ENCODE measurements around the gene ATP1A3.

The ATP1A3 gene

GRCh38 chr19:42023943-42024260 lies 29.9 kb upstream of the ATP1A3 start:
- H3K18ac ChIP-seq (ENCODE audit: low read depth in 1 of 2, low read length in 2 of 2) = no peak overlapping the region
- H4K8ac ChIP-seq (ENCODE audit: low read length) = no peak overlapping the region
- no peak overlapping the region for H3K4me3 ChIP-seq (ENCODE audit: insufficient read depth in 1 of 2, low read depth in 1 of 2, low read length in 2 of 2)
- H2AFZ ChIP-seq (ENCODE audit: low read depth, low read length) = no peak overlapping the region
- H4K91ac ChIP-seq (ENCODE audit: low read length) = peak overlapping the region; percentile 32
- no peaks in the 10 kb centered on the region for H3K36me3 ChIP-seq (ENCODE audit: control insufficient read depth in 1 of 2, insufficient read depth in 2 of 2, low read depth in 1 of 2, low read length in 2 of 2)
- H3K79me1 ChIP-seq (replicated peaks; ENCODE audit: low read length, poor library complexity, severe bottlenecking) = no peaks in the 10 kb centered on the region
- H2AK5ac ChIP-seq (ENCODE audit: low read length, severe bottlenecking) = no peak overlapping the region
- no peak overlapping the region for H3K14ac ChIP-seq (ENCODE audit: low read length in 2 of 2)
- WGBS = 73% methylated on average over 4 of the region's 4 CpGs
- H2BK12ac ChIP-seq (ENCODE audit: low read length in 2 of 2) = no peak overlapping the region
- H2BK120ac ChIP-seq (ENCODE audit: low read depth, low read length) = no peak overlapping the region
- H3K9ac ChIP-seq (ENCODE audit: low read length) = no peak overlapping the region
- H3K27me3 ChIP-seq (ENCODE audit: control insufficient read depth in 1 of 2, insufficient read depth in 1 of 2, low read length in 2 of 2) = peaks cover 42 to 58% of the 10 kb centered on the region in 2 experiments
- no peak overlapping the region for H3K4ac ChIP-seq (ENCODE audit: low read depth in 1 of 2, low read length in 2 of 2)
- no peak overlapping the region for H2BK15ac ChIP-seq (ENCODE audit: low read depth, poor library complexity, severe bottlenecking)
- H3K23ac ChIP-seq (ENCODE audit: low read length in 2 of 2) = no peak overlapping the region
- H2BK5ac ChIP-seq (ENCODE audit: low read depth, low read length, poor library complexity, severe bottlenecking) = no peak overlapping the region
- H3K27ac ChIP-seq (ENCODE audit: low read length, poor library complexity, severe bottlenecking) = no peak overlapping the region
- no peaks in the 10 kb centered on the region for H3K4me1 ChIP-seq (ENCODE audit: control insufficient read depth, insufficient read depth, low read depth, low read length)
- H3K9me3 ChIP-seq (ENCODE audit: control insufficient read depth, low read length) = no peaks in the 10 kb centered on the region
- H3K4me2 ChIP-seq (ENCODE audit: low read length, poor library complexity, severe bottlenecking) = no peak overlapping the region
- no peak for DNase-seq

GRCh38 chr19:42023121-42023942 lies 29.3 kb upstream of the ATP1A3 start:
- Histone ChIP-seq H3K4me1 (ENCODE audit: control insufficient read depth, insufficient read depth, low read depth, low read length) (no peaks in the 10 kb centered on the region), H3K4me2 (ENCODE audit: low read length, poor library complexity, severe bottlenecking) (no peak overlapping the region), H2BK5ac (ENCODE audit: low read depth, low read length, poor library complexity, severe bottlenecking) (no peak overlapping the region), H3K14ac (ENCODE audit: low read length in 2 of 2) (peak overlapping the region in 1 of 2 experiments; percentile 21), H3K9me3 (ENCODE audit: control insufficient read depth, low read length) (no peaks in the 10 kb centered on the region), H2AK5ac (ENCODE audit: low read length, severe bottlenecking) (no peak overlapping the region), H2AFZ (ENCODE audit: low read depth, low read length) (no peak overlapping the region), H3K79me1 (replicated peaks; ENCODE audit: low read length, poor library complexity, severe bottlenecking) (no peaks in the 10 kb centered on the region), H3K36me3 (ENCODE audit: control insufficient read depth in 1 of 2, insufficient read depth in 2 of 2, low read depth in 1 of 2, low read length in 2 of 2) (no peaks in the 10 kb centered on the region), H2BK120ac (ENCODE audit: low read depth, low read length) (no peak overlapping the region), H3K18ac (ENCODE audit: low read depth in 1 of 2, low read length in 2 of 2) (no peak overlapping the region), H3K9ac (ENCODE audit: low read length) (no peak overlapping the region), H4K8ac (ENCODE audit: low read length) (no peak overlapping the region), H3K27me3 (ENCODE audit: control insufficient read depth in 1 of 2, insufficient read depth in 1 of 2, low read length in 2 of 2) (peaks cover 37 to 53% of the 10 kb centered on the region in 2 experiments), H2BK12ac (ENCODE audit: low read length in 2 of 2) (no peak overlapping the region), H3K4me3 (ENCODE audit: insufficient read depth in 1 of 2, low read depth in 1 of 2, low read length in 2 of 2) (no peak overlapping the region), H2BK15ac (ENCODE audit: low read depth, poor library complexity, severe bottlenecking) (no peak overlapping the region), H3K4ac (ENCODE audit: low read depth in 1 of 2, low read length in 2 of 2) (no peak overlapping the region), H4K91ac (ENCODE audit: low read length) (peak overlapping the region; percentile 32), H3K27ac (ENCODE audit: low read length, poor library complexity, severe bottlenecking) (no peak overlapping the region), H3K23ac (ENCODE audit: low read length in 2 of 2) (no peak overlapping the region)
- no peak for DNase-seq
- WGBS = 64% methylated on average over 17 of the region's 17 CpGs

- Histone ChIP-seq H3K14ac (ENCODE audit: low read length in 2 of 2) (no peak overlapping the region), H2BK12ac (ENCODE audit: low read length in 2 of 2) (no peak overlapping the region), H3K18ac (ENCODE audit: low read depth in 1 of 2, low read length in 2 of 2) (no peak overlapping the region), H2BK5ac (ENCODE audit: low read depth, low read length, poor library complexity, severe bottlenecking) (no peak overlapping the region), H3K4me3 (ENCODE audit: insufficient read depth in 1 of 2, low read depth in 1 of 2, low read length in 2 of 2) (no peak overlapping the region), H3K9me3 (ENCODE audit: control insufficient read depth, low read length) (no peaks in the 10 kb centered on the region), H3K4me2 (ENCODE audit: low read length, poor library complexity, severe bottlenecking) (no peak overlapping the region), H3K79me1 (replicated peaks; ENCODE audit: low read length, poor library complexity, severe bottlenecking) (no peaks in the 10 kb centered on the region), H3K23ac (ENCODE audit: low read length in 2 of 2) (no peak overlapping the region), H2BK15ac (ENCODE audit: low read depth, poor library complexity, severe bottlenecking) (no peak overlapping the region), H2BK120ac (ENCODE audit: low read depth, low read length) (no peak overlapping the region), H3K27ac (ENCODE audit: low read length, poor library complexity, severe bottlenecking) (no peak overlapping the region), H2AFZ (ENCODE audit: low read depth, low read length) (no peak overlapping the region), H3K9ac (ENCODE audit: low read length) (no peak overlapping the region), H3K27me3 (ENCODE audit: control insufficient read depth in 1 of 2, insufficient read depth in 1 of 2, low read length in 2 of 2) (peaks cover 34 to 46% of the 10 kb centered on the region in 2 experiments), H3K4me1 (ENCODE audit: control insufficient read depth, insufficient read depth, low read depth, low read length) (no peaks in the 10 kb centered on the region), H4K8ac (ENCODE audit: low read length) (no peak overlapping the region), H3K4ac (ENCODE audit: low read depth in 1 of 2, low read length in 2 of 2) (no peak overlapping the region), H4K91ac (ENCODE audit: low read length) (no peak overlapping the region), H3K36me3 (ENCODE audit: control insufficient read depth in 1 of 2, insufficient read depth in 2 of 2, low read depth in 1 of 2, low read length in 2 of 2) (no peaks in the 10 kb centered on the region), H2AK5ac (ENCODE audit: low read length, severe bottlenecking) (no peak overlapping the region)
- DNase-seq = no peak
- WGBS = 68% methylated on average over 5 of the region's 5 CpGs
These were observed 28.6 kb upstream of the ATP1A3 start for GRCh38 chr19:42022616-42023015.

- no peak overlapping the region for H2BK5ac ChIP-seq (ENCODE audit: low read depth, low read length, poor library complexity, severe bottlenecking)
- 87% methylated on average over 15 of the region's 15 CpGs for WGBS
- H3K9me3 ChIP-seq (ENCODE audit: control insufficient read depth, low read length) = no peaks in the 10 kb centered on the region
- H3K79me1 ChIP-seq (replicated peaks; ENCODE audit: low read length, poor library complexity, severe bottlenecking) = no peaks in the 10 kb centered on the region
- peaks cover 27 to 36% of the 10 kb centered on the region in 2 experiments for H3K27me3 ChIP-seq (ENCODE audit: control insufficient read depth in 1 of 2, insufficient read depth in 1 of 2, low read length in 2 of 2)
- H3K4ac ChIP-seq (ENCODE audit: low read depth in 1 of 2, low read length in 2 of 2) = no peak overlapping the region
- no peaks in the 10 kb centered on the region for H3K4me1 ChIP-seq (ENCODE audit: control insufficient read depth, insufficient read depth, low read depth, low read length)
- H3K9ac ChIP-seq (ENCODE audit: low read length) = no peak overlapping the region
- no peak overlapping the region for H3K14ac ChIP-seq (ENCODE audit: low read length in 2 of 2)
- DNase-seq = no peak
- H3K4me3 ChIP-seq (ENCODE audit: insufficient read depth in 1 of 2, low read depth in 1 of 2, low read length in 2 of 2) = no peak overlapping the region
- H3K18ac ChIP-seq (ENCODE audit: low read depth in 1 of 2, low read length in 2 of 2) = no peak overlapping the region
- no peak overlapping the region for H3K23ac ChIP-seq (ENCODE audit: low read length in 2 of 2)
- H3K36me3 ChIP-seq (ENCODE audit: control insufficient read depth in 1 of 2, insufficient read depth in 2 of 2, low read depth in 1 of 2, low read length in 2 of 2) = no peaks in the 10 kb centered on the region
- no peak overlapping the region for H3K4me2 ChIP-seq (ENCODE audit: low read length, poor library complexity, severe bottlenecking)
- H4K91ac ChIP-seq (ENCODE audit: low read length) = no peak overlapping the region
- H2BK15ac ChIP-seq (ENCODE audit: low read depth, poor library complexity, severe bottlenecking) = no peak overlapping the region
- no peak overlapping the region for H2BK120ac ChIP-seq (ENCODE audit: low read depth, low read length)
- no peak overlapping the region for H2AK5ac ChIP-seq (ENCODE audit: low read length, severe bottlenecking)
- no peak overlapping the region for H2BK12ac ChIP-seq (ENCODE audit: low read length in 2 of 2)
- H2AFZ ChIP-seq (ENCODE audit: low read depth, low read length) = no peak overlapping the region
- no peak overlapping the region for H3K27ac ChIP-seq (ENCODE audit: low read length, poor library complexity, severe bottlenecking)
- no peak overlapping the region for H4K8ac ChIP-seq (ENCODE audit: low read length)
These were observed 27.2 kb upstream of the ATP1A3 start for GRCh38 chr19:42021185-42021584.
